ENCODE data around the gene POLD1. TPM values are rescaled to one million over a fixed set of nuclear protein-coding genes. Genes with fewer than 3 reads are reported as not detected.

POLD1 gene
- total RNA-seq, 2 donors from 2014 or later = 106 to 127 TPM

- WGBS, 2 experiments (ENCODE audit: insufficient coverage in 1 of 2, insufficient read length in 1 of 2) = 84 to 86% methylated on average over 18 to 30 of the region's 30 CpGs
- Histone ChIP-seq H3K4me1 (ENCODE audit: control insufficient read depth, insufficient read depth, low read length) (no peaks in the 10 kb centered on the region), H3K9ac (ENCODE audit: extremely low read depth, low read length, poor library complexity, severe bottlenecking) (no peak overlapping the region), H3K36me3 (ENCODE audit: control insufficient read depth, insufficient read depth, low read length) (no peaks in the 10 kb centered on the region), H3K4me3 (ENCODE audit: low read length) (no peak overlapping the region), H3K9me3 (ENCODE audit: control insufficient read depth, low read length) (no peaks in the 10 kb centered on the region), H3K27me3 (ENCODE audit: control insufficient read depth, insufficient read depth, low read length, poor library complexity, severe bottlenecking) (no peaks in the 10 kb centered on the region), H3K27ac (ENCODE audit: low read depth, low read length) (no peak overlapping the region)
- Mint-ChIP-seq H3K27me3 (ENCODE audit: insufficient read depth) (peaks cover 3% of the 10 kb centered on the region), H3K4me3 (no peak overlapping the region), H3K4me1 (no peaks in the 10 kb centered on the region), H3K36me3 (ENCODE audit: low read depth) (no peaks in the 10 kb centered on the region), H3K27ac (no peak overlapping the region), H3K9me3 (peaks cover 4% of the 10 kb centered on the region)
- TF ChIP-seq CTCF (conservative IDR thresholded peaks at IDR 0.05) = no peak
- no peak for DNase-seq
These were observed 66.4 kb downstream of the POLD1 start for GRCh38 chr19:50450369-50451222.

- Histone ChIP-seq H3K27me3 (ENCODE audit: control insufficient read depth, insufficient read depth, low read length, poor library complexity, severe bottlenecking) (no peaks in the 10 kb centered on the region), H3K36me3 (ENCODE audit: control insufficient read depth, insufficient read depth, low read length) (no peaks in the 10 kb centered on the region), H3K9me3 (ENCODE audit: control insufficient read depth, low read length) (no peaks in the 10 kb centered on the region), H3K9ac (ENCODE audit: extremely low read depth, low read length, poor library complexity, severe bottlenecking) (no peak overlapping the region), H3K4me3 (ENCODE audit: low read length) (no peak overlapping the region), H3K4me1 (ENCODE audit: control insufficient read depth, insufficient read depth, low read length) (no peaks in the 10 kb centered on the region), H3K27ac (ENCODE audit: low read depth, low read length) (no peak overlapping the region)
- no peaks in the 10 kb centered on the region for H3K4me1 Mint-ChIP-seq
- peaks cover 4% of the 10 kb centered on the region for H3K9me3 Mint-ChIP-seq
- DNase-seq = no peak
- TF ChIP-seq CTCF (conservative IDR thresholded peaks at IDR 0.05) = no peak
- H3K27ac Mint-ChIP-seq = no peak overlapping the region
- 82 to 88% methylated on average over 3 to 12 of the region's 13 CpGs for WGBS, 2 experiments (ENCODE audit: insufficient coverage in 1 of 2, insufficient read length in 1 of 2)
- H3K4me3 Mint-ChIP-seq = no peak overlapping the region
- H3K27me3 Mint-ChIP-seq (ENCODE audit: insufficient read depth) = peaks cover 6% of the 10 kb centered on the region
- no peaks in the 10 kb centered on the region for H3K36me3 Mint-ChIP-seq (ENCODE audit: low read depth)
These were observed 67.0 kb downstream of the POLD1 start for GRCh38 chr19:50451223-50451534.

GRCh38 chr19:50453243-50453642, 69.1 kb downstream of the POLD1 start:
- H3K36me3 Mint-ChIP-seq (ENCODE audit: low read depth) = no peaks in the 10 kb centered on the region
- Histone ChIP-seq H3K36me3 (ENCODE audit: control insufficient read depth, insufficient read depth, low read length) (no peaks in the 10 kb centered on the region), H3K4me3 (ENCODE audit: low read length) (no peak overlapping the region), H3K9ac (ENCODE audit: extremely low read depth, low read length, poor library complexity, severe bottlenecking) (no peak overlapping the region), H3K4me1 (ENCODE audit: control insufficient read depth, insufficient read depth, low read length) (no peaks in the 10 kb centered on the region), H3K9me3 (ENCODE audit: control insufficient read depth, low read length) (no peaks in the 10 kb centered on the region), H3K27me3 (ENCODE audit: control insufficient read depth, insufficient read depth, low read length, poor library complexity, severe bottlenecking) (no peaks in the 10 kb centered on the region), H3K27ac (ENCODE audit: low read depth, low read length) (no peak overlapping the region)
- TF ChIP-seq CTCF (conservative IDR thresholded peaks at IDR 0.05) = no peak
- no peak for DNase-seq
- no peak overlapping the region for H3K27ac Mint-ChIP-seq
- WGBS, 2 experiments (ENCODE audit: insufficient coverage in 1 of 2, insufficient read length in 1 of 2) = 100% methylated on average over 2 to 3 of the region's 3 CpGs
- no peaks in the 10 kb centered on the region for H3K9me3 Mint-ChIP-seq
- no peaks in the 10 kb centered on the region for H3K4me1 Mint-ChIP-seq
- peaks cover 10% of the 10 kb centered on the region for H3K27me3 Mint-ChIP-seq (ENCODE audit: insufficient read depth)
- H3K4me3 Mint-ChIP-seq = no peak overlapping the region
